ENCODE results near the gene FGA. TPM values are rescaled to one million over a fixed set of nuclear protein-coding genes. Genes with fewer than 3 reads are reported as not detected.

The FGA gene
- polyA plus RNA-seq, 2 of the 4 experiments (the other 2 are of a cell fraction) = 10.2 to 130 TPM

GRCh38 chr4:154593868-154594267 is 3.3 kb upstream of the FGA start (continued):
- TF ChIP-seq REST (IDR thresholded peaks at IDR 0.05) = no peak
- no peak for TF ChIP-seq ZNF302 (CRISPR knock-in tag; IDR thresholded peaks at IDR 0.05)
- TF ChIP-seq CTCF (IDR thresholded peaks at IDR 0.05) = no peak

GRCh38 chr4:154591890-154592289 is 1.3 kb upstream of the FGA start:
- ChIA-PET POLR2A (no interaction called here), CTCF (interaction anchor here (1.1 kb wide), 1 partner anchor 40 kb away, joined by 3 read pairs; no protein-coding TSS in a partner anchor)
- Histone ChIP-seq H3K4me2 (no peak overlapping the region), H3K4me3 (no peak overlapping the region), H3K9me3 (no peaks in the 10 kb centered on the region), H3K4me1 (peaks cover 65% of the 10 kb centered on the region), H3K27ac (peak overlapping the region; percentile 27 to 90; a peak in 3 of 6 replicates)
- ATAC-seq = no peak
- TF ChIP-seq KDM5A (IDR thresholded peaks at IDR 0.05) (no peak), FOXS1 (CRISPR knock-in tag; IDR thresholded peaks at IDR 0.05) (no peak), MAX (IDR thresholded peaks at IDR 0.05) (no peak), TP53 (CRISPR knock-in tag; IDR thresholded peaks at IDR 0.05) (no peak), EP300 (IDR thresholded peaks at IDR 0.05) (no peak), HMGXB4 (CRISPR knock-in tag; IDR thresholded peaks at IDR 0.05; ENCODE audit: borderline replicate concordance) (no peak), SMC3 (IDR thresholded peaks at IDR 0.05) (no peak), NPAS2 (CRISPR knock-in tag; IDR thresholded peaks at IDR 0.05; ENCODE audit: borderline replicate concordance) (no peak), CTCF (IDR thresholded peaks at IDR 0.05) (no peak), NFE2L2 (conservative IDR thresholded peaks at IDR 0.05; ENCODE audit: low read length) (no peak), FOSL2 (IDR thresholded peaks at IDR 0.05) (no peak), FOSL2 (CRISPR knock-in tag; IDR thresholded peaks at IDR 0.05) (no peak), POLR2AphosphoS2 (conservative IDR thresholded peaks at IDR 0.05; ENCODE audit: low read length) (no peak), ELK1 (IDR thresholded peaks at IDR 0.05; ENCODE audit: low read depth, low read length) (no peak), PBX3 (IDR thresholded peaks at IDR 0.05) (no peak), CBX2 (IDR thresholded peaks at IDR 0.05; ENCODE audit: borderline replicate concordance, low read depth) (no peak), EHF (CRISPR knock-in tag; IDR thresholded peaks at IDR 0.05) (no peak)
- DNase-seq (ENCODE audit: low read depth in 1 of 2, low spot score in 1 of 2) = no peak
- no peak for FAIRE-seq
- WGBS (ENCODE audit: missing lambda C conversion rate) = 68% methylated on average over 3 of the region's 3 CpGs
